Activated CD4-positive, alpha-beta memory T cell treated with anti-CD3 and anti-CD28 coated beads, Interleukin-2, amount 10 ng/mL, durations not matched to agents 7 days and 5 days (primary cell): ENCODE data around the gene ZNF236. TPM values are rescaled to one million over a fixed set of nuclear protein-coding genes. Genes with fewer than 3 reads are reported as not detected.
"Not testable (repeated sequence)": the region's sequence is repeated elsewhere in the genome, so short reads cannot be mapped to it uniquely, and the experiment has no call there.

Source experiments
- CTCF ChIA-PET: fragments of 350-600 bp; sonication (Branson Sonifier 250); formaldehyde crosslinking; loops from one replicate; lab custom pipeline; 2021; ENCODE audit warnings: antibody characterized with exemption, inconsistent platforms; lab: Charles Lee
- POLR2A ChIA-PET: fragments of 350-600 bp; sonication (Branson Sonifier 250); formaldehyde crosslinking; loops from one replicate; lab custom pipeline; 2021; ENCODE audit warnings: antibody characterized with exemption; lab: Charles Lee
- DNase-seq: peaks from one replicate; pipeline ENCODE4 v3.0.0-alpha.2; 2020
- H3K27ac Mint-ChIP-seq: one replicate; pipeline ENCODE4 v1.8.0; 2021; ENCODE audit warnings: mild to moderate bottlenecking, mixed read lengths
- H3K27me3 Mint-ChIP-seq: one replicate; pipeline ENCODE4 v1.8.0; 2021; ENCODE audit warnings: mixed read lengths
- H3K36me3 Mint-ChIP-seq: one replicate; pipeline ENCODE4 v1.8.0; 2021; ENCODE audit warnings: low read depth, mixed read lengths
- H3K4me1 Mint-ChIP-seq: one replicate; pipeline ENCODE4 v1.8.0; 2021; ENCODE audit warnings: mixed read lengths
- H3K4me3 Mint-ChIP-seq: one replicate; pipeline ENCODE4 v1.8.0; 2021; ENCODE audit warnings: mild to moderate bottlenecking, mixed read lengths
- H3K9me3 Mint-ChIP-seq: one replicate; pipeline ENCODE4 v1.8.0; 2021; ENCODE audit warnings: mixed read lengths
- total RNA-seq, 2 experiments: library from RNA; stranded (reverse); gene quantifications; one replicate each; pipeline ENCODE4 v1.2.3, GENCODE V29; 2021

The ZNF236 gene
- total RNA-seq, 2 experiments from 2014 or later: 17.9 to 20.2 TPM

DNA sequence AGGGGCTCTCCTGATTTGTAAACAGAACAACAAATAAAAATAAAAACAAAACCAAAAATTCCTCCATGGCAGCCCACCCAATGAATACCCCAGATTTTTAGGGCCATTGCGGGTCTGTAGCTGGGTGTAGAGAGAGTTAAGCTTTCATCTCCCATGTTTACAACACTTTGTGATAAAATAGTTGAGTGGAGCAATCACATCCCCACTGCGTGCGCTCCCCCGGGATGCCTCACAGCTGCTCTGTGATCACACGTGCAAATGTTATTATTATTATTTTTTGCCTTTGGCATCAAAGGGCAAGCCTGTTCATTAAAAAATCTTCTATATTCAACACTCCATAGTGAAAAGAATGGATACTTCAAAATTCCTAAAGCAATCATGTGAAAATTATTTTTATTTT is 192.2 kb downstream of the ZNF236 start:
- H3K9me3 Mint-ChIP-seq: no peaks in the 10 kb centered on the region
- CTCF ChIA-PET: no interaction called here

DNA sequence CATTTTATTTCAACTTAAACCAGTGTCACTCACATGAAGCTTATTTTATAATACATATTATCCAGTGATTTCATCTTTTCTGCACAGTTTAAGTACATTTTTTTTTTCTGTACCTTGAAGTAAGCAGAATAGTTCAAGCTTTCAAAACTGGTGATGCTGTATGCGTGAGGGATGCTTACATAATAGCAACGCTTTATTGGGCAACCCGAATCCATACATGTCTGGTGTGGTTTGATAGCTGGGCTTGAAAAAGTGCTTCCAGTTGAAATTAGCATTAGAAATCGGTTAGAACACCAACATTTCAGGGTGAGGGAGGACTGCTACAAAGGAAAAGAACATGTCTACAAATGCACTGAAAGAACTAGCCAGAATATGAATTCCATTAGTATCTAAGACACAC is 192.8 kb downstream of the ZNF236 start:
- Mint-ChIP-seq H3K4me1 (peaks cover 5% of the 10 kb centered on the region), H3K27ac (no peak overlapping the region), H3K9me3 (no peaks in the 10 kb centered on the region), H3K27me3 (no peaks in the 10 kb centered on the region), H3K4me3 (no peak overlapping the region), H3K36me3 (peaks cover 74% of the 10 kb centered on the region)
- ChIA-PET POLR2A (no interaction called here), CTCF (no interaction called here)
- DNase-seq: no peak

More for the DNA sequence above, 192.2 kb downstream of the ZNF236 start:
- Mint-ChIP-seq H3K4me3 (no peak overlapping the region), H3K4me1 (peaks cover 5% of the 10 kb centered on the region), H3K27me3 (no peaks in the 10 kb centered on the region), H3K27ac (no peak overlapping the region), H3K36me3 (peaks cover 72% of the 10 kb centered on the region)
- POLR2A ChIA-PET: interaction anchor here (1.6 kb wide), 1 partner anchor 48 kb away, joined by 3 read pairs; no protein-coding TSS in a partner anchor
- no peak for DNase-seq

DNA sequence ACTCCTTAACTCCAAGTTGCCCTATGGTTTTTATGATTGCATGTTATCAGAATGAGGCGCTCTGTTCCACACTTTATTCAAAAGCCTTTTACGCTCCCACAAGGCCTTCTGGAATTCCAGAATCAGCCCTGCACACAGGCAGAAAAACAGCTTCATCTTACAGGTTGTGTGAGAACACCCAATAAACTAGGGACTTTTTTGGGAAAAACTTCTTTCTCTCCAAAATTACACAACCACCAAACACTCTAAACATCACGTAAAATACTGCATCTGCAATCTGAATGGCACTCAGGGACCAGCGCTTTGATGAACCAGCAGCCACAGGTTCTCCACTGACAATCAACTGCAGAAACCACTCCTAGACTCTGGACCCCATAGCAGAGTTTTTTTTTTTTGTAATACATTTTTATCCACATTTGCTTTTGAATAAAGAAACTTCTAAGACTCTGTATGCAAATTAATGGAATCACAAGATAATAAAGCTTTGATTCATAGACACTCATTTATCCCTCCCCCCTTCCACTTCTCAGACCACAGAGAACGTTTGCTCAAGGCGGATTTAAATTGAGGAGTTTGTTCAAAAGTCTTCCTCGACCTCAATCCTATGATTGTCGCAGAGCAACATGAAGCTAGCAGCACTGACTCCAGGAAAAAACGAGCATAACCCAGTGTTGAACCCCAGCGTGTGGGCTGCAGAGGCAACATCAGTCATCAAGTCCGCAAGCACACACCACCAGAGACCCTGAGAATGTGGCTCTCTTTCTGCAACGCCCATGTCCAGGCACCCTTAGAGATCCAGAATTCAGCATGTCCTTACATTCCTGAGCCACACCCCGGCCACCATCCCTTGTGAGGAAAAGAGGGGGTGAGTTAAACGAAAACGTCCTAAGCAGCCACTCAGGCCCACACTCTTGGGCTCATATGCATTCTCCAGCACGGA is 193.7 kb downstream of the ZNF236 start:
- no peak for DNase-seq
- Mint-ChIP-seq H3K36me3 (peaks cover 76% of the 10 kb centered on the region), H3K9me3 (no peaks in the 10 kb centered on the region), H3K4me1 (peaks cover 5% of the 10 kb centered on the region), H3K27ac (no peak overlapping the region), H3K4me3 (no peak overlapping the region), H3K27me3 (no peaks in the 10 kb centered on the region)
- ChIA-PET CTCF (no interaction called here), POLR2A (no interaction called here)

DNA sequence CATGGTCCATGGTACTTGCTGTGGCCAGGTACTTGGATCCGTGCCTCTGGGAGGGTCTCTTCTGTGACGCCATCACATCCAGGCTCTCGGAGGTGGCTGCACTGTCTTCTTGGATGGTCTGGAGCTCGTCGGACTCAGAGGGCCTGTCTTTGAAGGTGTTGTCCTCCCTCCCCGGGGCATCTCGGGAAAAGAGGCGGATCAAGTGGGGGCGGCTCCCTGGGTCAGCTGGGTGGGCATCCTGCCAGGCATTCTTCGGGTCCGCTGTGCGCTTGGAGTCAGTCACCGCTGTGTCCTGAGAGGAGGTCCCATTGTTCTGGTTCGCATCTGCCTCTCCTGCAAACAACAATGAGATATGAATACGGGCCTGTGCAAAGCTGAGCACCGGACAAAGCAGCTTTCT is 194.6 kb downstream of the ZNF236 start:
- POLR2A ChIA-PET: no interaction called here
- Mint-ChIP-seq H3K4me3 (no peak overlapping the region), H3K27me3 (no peaks in the 10 kb centered on the region), H3K4me1 (peaks cover 5% of the 10 kb centered on the region), H3K9me3 (no peaks in the 10 kb centered on the region), H3K36me3 (peaks cover 77% of the 10 kb centered on the region), H3K27ac (no peak overlapping the region)
- no peak for DNase-seq
- CTCF ChIA-PET: interaction anchor here (1.0 to 1.4 kb wide), 2 partner anchors 17 to 38 kb away, joined by 3 to 5 read pairs; no protein-coding TSS in a partner anchor

DNA sequence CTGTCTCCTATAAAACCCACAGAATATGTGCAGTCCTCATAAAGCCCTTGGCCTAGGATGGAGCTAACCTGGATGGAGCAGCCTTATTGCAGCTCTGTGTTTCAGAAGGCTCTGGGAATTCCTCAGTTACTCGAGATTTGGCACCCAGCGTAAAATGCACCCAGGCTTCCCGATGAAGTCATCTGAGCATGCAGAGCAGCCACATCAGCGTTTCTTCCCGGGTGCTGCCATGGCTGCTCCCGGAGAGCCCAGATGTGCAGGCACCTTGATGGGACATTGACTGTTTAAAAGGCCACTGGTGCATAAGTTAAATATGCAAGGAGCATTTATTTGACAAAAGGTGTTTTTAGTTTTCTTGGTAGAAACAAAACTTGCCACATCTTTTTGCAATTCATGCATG is 195.0 kb downstream of the ZNF236 start:
- Mint-ChIP-seq H3K27me3 (no peaks in the 10 kb centered on the region), H3K27ac (no peak overlapping the region), H3K36me3 (peaks cover 73% of the 10 kb centered on the region), H3K9me3 (no peaks in the 10 kb centered on the region), H3K4me1 (peaks cover 5% of the 10 kb centered on the region), H3K4me3 (no peak overlapping the region)
- POLR2A ChIA-PET: no interaction called here
- DNase-seq: no peak
- CTCF ChIA-PET: interaction anchor here (1.0 to 1.4 kb wide), 2 partner anchors 17 to 38 kb away, joined by 3 to 5 read pairs; no protein-coding TSS in a partner anchor

DNA sequence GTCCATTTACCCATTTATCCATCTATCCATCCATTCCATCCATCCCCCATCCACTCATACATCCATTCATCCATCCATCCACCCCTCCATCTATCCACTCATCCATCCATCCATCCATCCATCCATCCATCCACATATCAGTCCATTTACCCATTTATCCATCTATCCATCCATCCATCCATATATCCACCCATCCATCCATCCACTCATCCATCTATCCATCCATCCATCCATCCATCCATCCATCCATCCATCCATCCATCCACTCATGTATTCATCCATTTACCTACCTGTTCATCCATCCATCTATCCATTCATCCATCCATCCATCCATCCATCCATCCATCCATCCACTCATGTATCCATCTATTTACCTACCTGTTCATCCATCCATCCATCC is 196.3 kb downstream of the ZNF236 start:
- H3K9me3 Mint-ChIP-seq, H3K4me1 Mint-ChIP-seq, DNase-seq, H3K4me3 Mint-ChIP-seq, CTCF ChIA-PET, H3K27me3 Mint-ChIP-seq, POLR2A ChIA-PET: not testable (repeated sequence)
- peaks cover 68% of the 10 kb centered on the region for H3K36me3 Mint-ChIP-seq
- peak overlapping the region; percentile 5 for H3K27ac Mint-ChIP-seq

DNA sequence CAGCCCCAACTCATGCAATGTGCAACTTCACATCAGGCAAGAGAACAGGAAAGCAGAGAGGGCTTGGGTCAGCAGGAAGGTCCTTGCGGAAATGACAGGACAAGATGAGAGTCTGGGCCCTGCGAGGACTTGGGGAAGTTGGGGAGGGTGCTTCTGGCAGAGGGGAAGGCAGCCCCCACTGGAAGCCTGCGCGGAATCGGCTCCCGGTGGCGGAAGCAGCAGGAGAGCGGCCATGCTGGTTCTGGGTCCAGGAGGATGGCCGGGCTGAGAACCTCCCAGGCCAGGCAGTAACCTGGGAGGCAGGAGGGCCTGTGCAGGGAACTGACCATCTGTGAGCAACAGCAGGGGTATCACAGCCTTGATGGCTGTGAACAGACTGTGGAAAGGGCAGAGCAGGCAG is 197.3 kb downstream of the ZNF236 start:
- Mint-ChIP-seq H3K9me3 (no peaks in the 10 kb centered on the region), H3K4me1 (peaks cover 5% of the 10 kb centered on the region), H3K27me3 (no peaks in the 10 kb centered on the region), H3K27ac (peak overlapping the region; percentile 2), H3K36me3 (peaks cover 63% of the 10 kb centered on the region), H3K4me3 (no peak overlapping the region)
- DNase-seq: no peak
- CTCF ChIA-PET: no interaction called here
- POLR2A ChIA-PET: no interaction called here
